Retinal pigment epithelial cell (primary cell): ENCODE measurements around the gene PPP1R14B.

Experiments used
- DNase-seq: peaks from one replicate; pipeline ENCODE4 v3.0.0-alpha.2; 2010; ENCODE audit warnings: low read depth
- H3K4me3 ChIP-seq: 2 replicates; pipeline ENCODE4 v1.5.1; 2011; ENCODE audit warnings: mild to moderate bottlenecking, low read length, control low read depth, moderate library complexity
- TF ChIP-seq, protein P1 (sequence below): conservative IDR thresholded peaks from 2 replicates; pipeline ENCODE4 v1.5.1; 2011; ENCODE audit warnings: low read depth, low read length, control low read depth, inconsistent platforms

The PPP1R14B gene

DNA sequence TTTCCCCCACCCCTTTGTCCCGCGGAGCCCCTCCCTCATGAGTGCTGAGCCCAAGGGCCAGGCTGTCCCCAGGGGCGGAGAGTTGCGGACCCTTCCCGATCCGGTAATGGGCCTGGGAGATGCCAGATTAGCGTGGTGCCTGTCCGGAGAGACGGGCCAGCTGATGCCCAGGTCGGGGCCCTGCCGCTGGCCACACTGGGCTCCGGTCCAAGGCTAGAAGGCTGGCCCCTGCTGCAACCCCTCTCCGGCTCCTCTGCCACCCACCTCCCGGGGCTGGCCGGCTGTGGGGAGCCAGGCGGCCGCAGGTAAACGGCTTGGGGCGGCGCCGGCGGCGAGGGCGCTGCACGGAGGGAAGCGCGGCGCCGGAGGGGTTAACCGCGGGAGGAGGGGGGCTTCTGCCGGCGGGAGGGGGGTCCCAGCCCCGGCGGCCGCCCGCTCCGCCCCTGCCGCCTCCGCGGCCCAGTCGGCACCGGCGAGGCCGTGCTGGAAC is 44.6 kb upstream of the PPP1R14B start, which contains the start of gene KCNK4:
TSS of gene KCNK4 (plus strand) at position 41 of the 490 bp plus-strand sequence. CDS start 1,717 bp downstream, outside the sequence.
- H3K4me3 ChIP-seq: no peak within 1 kb of the TSS

DNA sequence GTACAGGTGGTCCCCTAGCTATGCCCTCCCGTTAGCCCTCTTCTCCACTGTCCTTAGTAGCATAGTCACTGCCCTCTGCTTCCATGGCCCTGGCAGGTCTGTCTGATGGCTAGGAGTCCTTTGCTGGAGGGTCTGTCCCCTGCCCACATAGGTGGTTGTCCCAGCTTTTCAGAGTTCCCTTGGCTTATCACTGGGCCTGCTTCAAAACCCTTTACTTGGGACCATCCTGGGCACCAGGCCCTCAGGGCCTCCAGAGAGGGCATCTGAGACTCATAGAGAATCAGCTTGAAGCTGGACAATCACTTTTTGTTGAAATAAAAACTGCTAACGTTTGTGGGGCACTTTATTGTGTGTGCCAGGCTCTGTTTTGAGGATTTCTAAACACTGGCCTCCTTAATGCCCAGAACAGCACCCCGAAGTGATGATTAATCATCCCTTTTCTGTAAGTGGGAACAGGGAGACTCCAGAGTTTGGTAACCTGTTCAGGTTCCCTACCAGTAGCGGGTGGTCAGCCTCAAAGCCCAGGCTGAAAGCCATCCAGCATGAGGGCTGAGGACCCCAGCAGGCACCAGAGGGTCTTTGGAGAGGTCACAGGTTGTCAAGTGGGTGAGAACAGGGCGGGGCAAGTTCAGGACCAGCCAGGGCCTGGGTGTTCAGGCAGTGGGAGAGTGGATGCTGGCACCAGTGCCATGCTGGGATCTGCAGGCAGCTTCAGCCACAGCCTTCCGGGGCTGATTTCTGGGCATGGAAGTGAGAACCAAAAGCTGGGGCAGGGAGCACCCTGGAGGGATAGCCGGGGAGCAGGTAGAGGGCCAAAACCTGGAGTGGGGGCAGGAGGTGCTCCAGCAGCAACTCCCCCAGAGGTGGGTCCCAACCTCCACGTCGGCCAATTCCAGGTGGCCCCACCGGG is 43.9 kb upstream of the PPP1R14B start:
- no peak for DNase-seq
- TF ChIP-seq, protein P1, sequence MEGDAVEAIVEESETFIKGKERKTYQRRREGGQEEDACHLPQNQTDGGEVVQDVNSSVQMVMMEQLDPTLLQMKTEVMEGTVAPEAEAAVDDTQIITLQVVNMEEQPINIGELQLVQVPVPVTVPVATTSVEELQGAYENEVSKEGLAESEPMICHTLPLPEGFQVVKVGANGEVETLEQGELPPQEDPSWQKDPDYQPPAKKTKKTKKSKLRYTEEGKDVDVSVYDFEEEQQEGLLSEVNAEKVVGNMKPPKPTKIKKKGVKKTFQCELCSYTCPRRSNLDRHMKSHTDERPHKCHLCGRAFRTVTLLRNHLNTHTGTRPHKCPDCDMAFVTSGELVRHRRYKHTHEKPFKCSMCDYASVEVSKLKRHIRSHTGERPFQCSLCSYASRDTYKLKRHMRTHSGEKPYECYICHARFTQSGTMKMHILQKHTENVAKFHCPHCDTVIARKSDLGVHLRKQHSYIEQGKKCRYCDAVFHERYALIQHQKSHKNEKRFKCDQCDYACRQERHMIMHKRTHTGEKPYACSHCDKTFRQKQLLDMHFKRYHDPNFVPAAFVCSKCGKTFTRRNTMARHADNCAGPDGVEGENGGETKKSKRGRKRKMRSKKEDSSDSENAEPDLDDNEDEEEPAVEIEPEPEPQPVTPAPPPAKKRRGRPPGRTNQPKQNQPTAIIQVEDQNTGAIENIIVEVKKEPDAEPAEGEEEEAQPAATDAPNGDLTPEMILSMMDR: no peak
- no peak overlapping the region for H3K4me3 ChIP-seq

More for the DNA sequence above, 44.6 kb upstream of the PPP1R14B start, which contains the start of gene KCNK4:
- TF ChIP-seq, protein P1: no peak
- no peak for DNase-seq

DNA sequence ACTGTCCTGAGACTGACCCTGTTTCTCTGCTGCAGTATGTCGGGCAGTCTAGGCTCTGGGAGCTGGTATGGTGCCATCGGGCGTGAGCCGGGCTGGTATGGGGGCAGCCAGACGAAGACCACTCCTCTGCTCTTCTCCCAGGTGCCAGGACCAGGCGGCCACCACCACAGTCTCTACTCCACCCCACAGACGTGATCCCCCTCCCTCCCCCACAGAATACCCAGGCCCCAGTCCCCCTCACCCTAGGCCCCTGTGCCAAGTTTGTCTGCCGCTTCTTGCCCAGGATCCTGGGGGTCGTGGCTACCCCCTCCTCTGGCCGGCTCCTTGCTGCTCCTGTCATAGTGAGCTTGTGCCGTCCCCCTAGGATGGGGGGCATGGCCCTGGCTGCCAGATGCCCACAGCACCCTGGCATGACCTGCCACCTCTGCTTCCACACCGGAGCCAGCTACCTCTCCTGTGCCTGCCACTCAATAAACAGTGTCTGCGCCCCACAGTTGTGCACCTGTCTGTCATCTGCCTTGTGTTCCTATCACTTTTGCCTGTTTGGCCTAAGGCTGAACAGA is 42.3 kb upstream of the PPP1R14B start:
- H3K4me3 ChIP-seq: no peak overlapping the region
- TF ChIP-seq, protein P1: no peak
- DNase-seq: no peak

DNA sequence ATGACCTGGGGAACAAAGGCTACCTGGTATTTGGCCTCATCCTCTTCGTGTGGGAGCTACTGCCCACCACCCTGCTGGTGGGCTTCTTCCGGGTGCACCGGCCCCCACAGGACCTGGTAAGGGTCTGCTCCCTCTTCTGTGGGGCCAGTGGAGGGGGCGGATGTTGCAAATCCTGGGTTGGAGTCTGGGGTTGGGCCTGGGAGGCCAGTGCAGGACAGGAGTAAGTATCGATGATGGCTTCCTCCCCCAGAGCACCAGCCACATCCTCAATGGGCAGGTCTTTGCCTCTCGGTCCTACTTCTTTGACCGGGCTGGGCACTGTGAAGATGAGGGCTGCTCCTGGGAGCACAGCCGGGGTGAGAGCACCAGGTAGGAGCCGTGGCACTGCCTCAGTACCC is 41.6 kb upstream of the PPP1R14B start:
- no peak for DNase-seq
- TF ChIP-seq, protein P1: no peak
- no peak overlapping the region for H3K4me3 ChIP-seq

DNA sequence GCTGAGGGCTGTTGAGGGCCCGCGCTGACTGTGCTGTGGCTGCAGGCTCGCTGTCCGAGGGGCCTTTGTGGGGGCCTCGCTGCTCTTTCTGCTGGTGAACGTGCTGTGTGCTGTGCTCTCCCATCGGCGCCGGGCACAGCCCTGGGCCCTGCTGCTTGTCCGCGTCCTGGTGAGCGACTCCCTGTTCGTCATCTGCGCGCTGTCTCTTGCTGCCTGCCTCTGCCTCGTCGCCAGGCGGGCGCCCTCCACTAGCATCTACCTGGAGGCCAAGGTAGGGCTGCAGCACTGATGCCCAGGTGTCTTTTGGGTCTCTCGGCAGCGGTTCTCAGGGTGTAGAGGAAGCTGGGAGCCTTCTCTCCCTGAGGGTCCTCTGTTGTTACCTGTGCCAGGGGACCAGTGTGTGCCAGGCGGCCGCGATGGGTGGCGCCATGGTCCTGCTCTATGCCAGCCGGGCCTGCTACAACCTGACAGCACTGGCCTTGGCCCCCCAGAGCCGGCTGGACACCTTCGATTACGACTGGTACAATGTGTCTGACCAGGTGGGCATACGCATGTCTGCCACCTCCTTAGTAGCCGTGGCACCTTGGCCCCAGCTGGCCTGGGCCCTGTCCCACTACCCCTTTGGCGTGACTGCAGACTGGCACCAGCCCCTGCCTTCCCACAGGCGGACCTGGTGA is 41.1 kb upstream of the PPP1R14B start:
- TF ChIP-seq, protein P1: no peak
- DNase-seq: no peak
- no peak overlapping the region for H3K4me3 ChIP-seq

DNA sequence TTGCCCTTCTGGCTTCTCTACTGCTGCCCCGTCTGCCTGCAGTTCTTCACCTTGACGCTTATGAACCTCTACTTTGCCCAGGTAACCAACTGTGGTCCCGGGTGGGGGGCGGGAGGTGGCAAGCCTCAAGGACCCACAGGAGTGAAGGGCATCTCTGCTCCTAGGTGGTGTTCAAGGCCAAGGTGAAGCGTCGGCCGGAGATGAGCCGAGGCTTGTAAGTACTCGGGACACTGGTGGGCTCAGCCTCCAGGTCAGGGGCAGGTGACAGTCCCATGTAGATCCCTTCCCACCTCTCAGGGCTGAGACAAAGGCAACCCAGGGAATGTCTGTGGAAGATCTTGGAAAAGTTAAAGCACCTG is 40.0 kb upstream of the PPP1R14B start:
- DNase-seq: no peak
- no peak overlapping the region for H3K4me3 ChIP-seq
- TF ChIP-seq, protein P1: no peak
